H9 (cell line): Measurements from ENCODE around the gene DMKN. TPM values are rescaled to one million over a fixed set of nuclear protein-coding genes. Genes with fewer than 3 reads are reported as not detected.
A peak's percentile ranks its signal among the peaks of the same experiment; 100 is the strongest.

Experiments
- DNase-seq: peaks from one replicate; pipeline ENCODE4 v3.0.0-alpha.2; 2017
- H2AFZ ChIP-seq: one replicate; pipeline ENCODE4 v1.6.1; 2013; ENCODE audit warnings: mild to moderate bottlenecking, low read length, control low read depth, moderate library complexity
- H2AK5ac ChIP-seq: 2 replicates; pipeline ENCODE4 v1.6.1; 2013; ENCODE audit warnings: low read length, control low read depth, mixed read lengths; ENCODE audit not compliant: insufficient read length
- H2BK120ac ChIP-seq: one replicate; pipeline ENCODE4 v1.6.1; 2013; ENCODE audit warnings: low read depth, mild to moderate bottlenecking, low read length, control low read depth, inconsistent platforms; ENCODE audit not compliant: poor library complexity, severe bottlenecking
- H2BK12ac ChIP-seq: 2 replicates; pipeline ENCODE4 v1.6.1; 2013; ENCODE audit warnings: low read length, control low read depth, mixed read lengths, low read depth; ENCODE audit not compliant: insufficient read length
- H2BK15ac ChIP-seq: 2 replicates; pipeline ENCODE4 v1.6.1; 2013; ENCODE audit warnings: low read depth, low read length, control low read depth
- H2BK20ac ChIP-seq: one replicate; pipeline ENCODE4 v1.6.1; 2013; ENCODE audit warnings: low read depth, mild to moderate bottlenecking, low read length, control low read depth, inconsistent platforms; ENCODE audit not compliant: poor library complexity, severe bottlenecking
- H2BK5ac ChIP-seq: 2 replicates; pipeline ENCODE4 v1.6.1; 2013; ENCODE audit warnings: low read length, control low read depth, mixed read lengths; ENCODE audit not compliant: insufficient read length
- H3K14ac ChIP-seq: 2 replicates; pipeline ENCODE4 v1.6.1; 2013; ENCODE audit warnings: low read length, control low read depth; ENCODE audit not compliant: insufficient read depth
- H3K18ac ChIP-seq: 2 replicates; pipeline ENCODE4 v1.6.1; 2013; ENCODE audit warnings: low read depth, mild to moderate bottlenecking, mixed read lengths, low read length, control low read depth; ENCODE audit not compliant: insufficient read length
- H3K23ac ChIP-seq: 2 replicates; pipeline ENCODE4 v1.6.1; 2013; ENCODE audit warnings: low read length, control low read depth, mixed read lengths, low read depth; ENCODE audit not compliant: insufficient read length
- H3K23me2 ChIP-seq: 2 replicates; pipeline ENCODE4 v1.6.1; 2013; ENCODE audit warnings: low read depth, mild to moderate bottlenecking, mixed read lengths, low read length, control low read depth; ENCODE audit not compliant: insufficient read length, poor library complexity, severe bottlenecking
- H3K27ac ChIP-seq: 2 replicates; pipeline ENCODE4 v1.5.1; 2013; ENCODE audit warnings: low read length, control low read depth, mixed read lengths, low read depth; ENCODE audit not compliant: insufficient read length
- H3K27me3 ChIP-seq: 2 replicates; pipeline ENCODE4 v1.6.1; 2013; ENCODE audit warnings: low read length, control low read depth, inconsistent platforms; ENCODE audit not compliant: insufficient read depth
- H3K4ac ChIP-seq: 2 replicates; pipeline ENCODE4 v1.6.1; 2013; ENCODE audit warnings: low read depth, mild to moderate bottlenecking, control low read depth, inconsistent platforms, low read length, moderate library complexity
- H3K4me1 ChIP-seq: 2 replicates; pipeline ENCODE4 v1.6.1; 2013; ENCODE audit warnings: low read length, control low read depth, inconsistent platforms; ENCODE audit not compliant: insufficient read depth
- H3K4me2 ChIP-seq: 2 replicates; pipeline ENCODE4 v1.6.1; 2013; ENCODE audit warnings: low read length, control low read depth, mixed read lengths; ENCODE audit not compliant: insufficient read length, insufficient read depth
- H3K56ac ChIP-seq: 2 replicates; pipeline ENCODE4 v1.6.1; 2013; ENCODE audit warnings: low read depth, mild to moderate bottlenecking, mixed read lengths, low read length, control low read depth; ENCODE audit not compliant: insufficient read length
- H3K79me1 ChIP-seq: 2 replicates; pipeline ENCODE4 v1.6.1; 2013; ENCODE audit warnings: low read depth, mild to moderate bottlenecking, moderate library complexity, low read length, control low read depth, inconsistent platforms; ENCODE audit not compliant: insufficient read depth, poor library complexity, severe bottlenecking
- H3K79me2 ChIP-seq: 2 replicates; pipeline ENCODE4 v1.6.1; 2013; ENCODE audit warnings: low read length, control low read depth, inconsistent platforms; ENCODE audit not compliant: insufficient read depth
- H3K9ac ChIP-seq: 2 replicates; pipeline ENCODE4 v1.6.1; 2013; ENCODE audit warnings: low read length, control low read depth, mixed read lengths; ENCODE audit not compliant: insufficient read length; ENCODE audit errors: extremely low read depth
- H3K9me3 ChIP-seq: one replicate; pipeline ENCODE4 v1.6.1; 2013; ENCODE audit warnings: low read depth, low read length, inconsistent platforms; ENCODE audit not compliant: control insufficient read depth
- H3T11ph ChIP-seq: one replicate; pipeline ENCODE4 v1.6.1; 2013; ENCODE audit warnings: mild to moderate bottlenecking, low read length, control low read depth, inconsistent platforms
- H4K20me1 ChIP-seq: one replicate; pipeline ENCODE4 v1.6.1; 2013; ENCODE audit not compliant: control insufficient read depth, insufficient read length, insufficient read depth
- H4K5ac ChIP-seq: 2 replicates; pipeline ENCODE4 v1.6.1; 2013; ENCODE audit warnings: low read depth, mild to moderate bottlenecking, mixed read lengths, low read length, control low read depth; ENCODE audit not compliant: insufficient read length
- H4K8ac ChIP-seq: replicated peaks from 2 replicates; pipeline ENCODE4 v1.6.1; 2013; ENCODE audit warnings: low read length, control low read depth, mixed read lengths, low read depth; ENCODE audit not compliant: insufficient read length
- H4K91ac ChIP-seq: 2 replicates; pipeline ENCODE4 v1.6.1; 2013; ENCODE audit warnings: low read depth, mild to moderate bottlenecking, moderate library complexity, mixed read lengths, low read length, control low read depth; ENCODE audit not compliant: insufficient read length
- H3K27ac Mint-ChIP-seq, 3 experiments: 2 replicates in 2 of 3; 3 replicates in 1 of 3; pipeline ENCODE4 v1.8.0; 2020 to 2021; ENCODE audit warnings: mixed read lengths in 3 of 3, mild to moderate bottlenecking in 1 of 3, moderate library complexity in 1 of 3
- H3K27me3 Mint-ChIP-seq: 2 replicates; pipeline ENCODE4 v1.8.0; 2021; ENCODE audit warnings: low read depth, mild to moderate bottlenecking, moderate library complexity, mixed read lengths
- H3K36me3 Mint-ChIP-seq, 3 experiments: 2 replicates in 2 of 3; 3 replicates in 1 of 3; pipeline ENCODE4 v1.8.0; 2020 to 2021; ENCODE audit warnings: low read depth in 3 of 3, mixed read lengths in 3 of 3; ENCODE audit not compliant: insufficient read depth in 1 of 3
- H3K4me1 Mint-ChIP-seq, 2 experiments: 2 replicates each; pipeline ENCODE4 v1.8.0; 2020; ENCODE audit warnings: mixed read lengths in 2 of 2
- H3K4me3 Mint-ChIP-seq, 2 experiments: 2 replicates in 1 of 2; 3 replicates in 1 of 2; pipeline ENCODE4 v1.8.0; 2020 to 2021; ENCODE audit warnings: mild to moderate bottlenecking in 2 of 2, mixed read lengths in 2 of 2, moderate library complexity in 1 of 2
- H3K9me3 Mint-ChIP-seq, 2 experiments: 2 replicates in 1 of 2; 3 replicates in 1 of 2; pipeline ENCODE4 v1.8.0; 2020; ENCODE audit warnings: mild to moderate bottlenecking in 2 of 2, mixed read lengths in 2 of 2, moderate library complexity in 1 of 2
- CTCF ChIP-seq: fragments of 200-600 bp; sonication (generic); conservative IDR thresholded peaks from 3 replicates; pipeline ENCODE4 v1.8.0; 2021; ENCODE audit warnings: antibody characterized with exemption, mild to moderate bottlenecking
- WGBS: extraction: QIAGEN DNeasy Blood & Tissue Kit; methylation state at CpG from one replicate; pipeline ENCODE4 v1.1.7; 2013; ENCODE audit warnings: missing lambda C conversion rate, low lambda C conversion rate, mixed read lengths; ENCODE audit not compliant: insufficient read length; ENCODE audit errors: extremely low coverage; 5-methylcytosine and 5-hydroxymethylcytosine counted together
- total RNA-seq: library from RNA; stranded (reverse); gene quantifications from 2 replicates; pipeline ENCODE4 v1.2.1, GENCODE V29; 2021

Gene DMKN
- total RNA-seq, 1 experiment from 2014 or later, result 278 TPM

DNA sequence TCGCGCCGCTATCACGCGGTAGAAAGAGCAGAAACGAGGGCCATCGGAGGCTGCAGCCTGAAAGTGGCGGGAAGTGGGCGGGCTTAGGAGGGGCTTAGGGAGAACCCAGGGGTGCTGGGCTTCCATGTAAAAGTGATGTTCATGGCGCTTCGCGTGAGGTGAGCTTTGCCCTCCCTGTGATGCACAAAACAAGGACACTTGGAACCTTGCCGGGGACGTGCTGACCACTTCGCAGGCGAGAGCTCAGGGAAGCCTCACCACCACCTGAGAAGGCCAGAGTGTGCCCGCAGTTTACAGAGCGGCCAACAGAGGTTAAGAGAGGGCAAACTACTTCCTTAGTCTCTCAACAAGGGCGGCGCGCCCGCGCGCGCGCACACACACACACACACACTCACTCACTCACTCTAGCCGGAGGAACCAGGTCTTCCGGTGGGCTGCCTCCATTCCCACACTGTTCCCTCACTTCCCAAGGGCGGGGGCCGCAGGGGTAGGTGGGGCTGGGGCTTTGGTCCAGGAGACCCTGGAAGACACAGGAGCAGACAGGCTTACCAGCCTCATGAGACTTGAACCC lies 20.5 kb upstream of the DMKN start:
- no peaks in the 10 kb centered on the region for H3K23me2 ChIP-seq
- no peak overlapping the region for H3K56ac ChIP-seq
- H3K27ac ChIP-seq, result no peak overlapping the region
- no peaks in the 10 kb centered on the region for H3K9me3 ChIP-seq
- Mint-ChIP-seq H3K9me3 (no peaks in the 10 kb centered on the region), H3K4me3 (peak overlapping the region in 1 of 2 experiments; percentile 43; a peak in 1 of 5 replicates), H3K4me1 (peaks cover 30 to 36% of the 10 kb centered on the region in 2 experiments), H3K36me3 (no peaks in the 10 kb centered on the region; a peak in 1 of 7 replicates), H3K27me3 (peaks cover 44% of the 10 kb centered on the region), H3K27ac (peak overlapping the region in 2 of 3 experiments; percentile 36 to 64; a peak in 1 of 7 replicates)
- no peak overlapping the region for H3K18ac ChIP-seq
- H2BK5ac ChIP-seq, result no peak overlapping the region
- no peaks in the 10 kb centered on the region for H3K79me2 ChIP-seq
- H4K8ac ChIP-seq, result no peak overlapping the region
- H2BK120ac ChIP-seq, result no peak overlapping the region
- H3K79me1 ChIP-seq, result no peaks in the 10 kb centered on the region
- no peaks in the 10 kb centered on the region for H3K27me3 ChIP-seq
- H3K23ac ChIP-seq, result no peak overlapping the region
- no peak overlapping the region for H3K9ac ChIP-seq
- no peak overlapping the region for H2AK5ac ChIP-seq
- no CpG with 5 or more reads among the region's 30 CpGs for WGBS
- H3K4me1 ChIP-seq, result 0 out of 2 replicates have a peak, but pooled peaks cover 2% of the 10 kb centered on the region
- no peak overlapping the region for H2BK12ac ChIP-seq
- no peak overlapping the region for H3K14ac ChIP-seq
- no peak overlapping the region for H2BK15ac ChIP-seq
- H2BK20ac ChIP-seq, result no peak overlapping the region
- no peak for TF ChIP-seq CTCF
- no peak overlapping the region for H3K4ac ChIP-seq
- no peak overlapping the region for H2AFZ ChIP-seq
- peak; percentile 71 for DNase-seq
- no peak overlapping the region for H4K5ac ChIP-seq
- H3T11ph ChIP-seq, result no peak overlapping the region
- H4K91ac ChIP-seq, result no peak overlapping the region
- peak overlapping the region; percentile 17 for H3K4me2 ChIP-seq
- H4K20me1 ChIP-seq, result no peaks in the 10 kb centered on the region
